Activated naive CD4-positive, alpha-beta T cell treated with anti-CD3 and anti-CD28 coated beads for 36 hours (primary cell): ENCODE measurements around the gene RGS17. TPM values are rescaled to one million over a fixed set of nuclear protein-coding genes. Genes with fewer than 3 reads are reported as not detected.

Source experiments
- CTCF ChIA-PET: fragments of 350-600 bp; sonication (Branson Sonifier 250); formaldehyde crosslinking; loops from one replicate; lab custom pipeline; 2021; ENCODE audit warnings: antibody characterized with exemption; lab: Charles Lee
- DNase-seq: peaks from one replicate; pipeline ENCODE4 v3.0.0-alpha.2; 2020
- H3K27ac Mint-ChIP-seq: one replicate; pipeline ENCODE4 v1.8.0; 2021; ENCODE audit warnings: mild to moderate bottlenecking, mixed read lengths
- H3K27me3 Mint-ChIP-seq: one replicate; pipeline ENCODE4 v1.8.0; 2021; ENCODE audit warnings: low read depth, mixed read lengths
- H3K36me3 Mint-ChIP-seq: one replicate; pipeline ENCODE4 v1.8.0; 2021; ENCODE audit warnings: low read depth, mixed read lengths
- H3K4me1 Mint-ChIP-seq: one replicate; pipeline ENCODE4 v1.8.0; 2021; ENCODE audit warnings: low read depth, mixed read lengths
- H3K4me3 Mint-ChIP-seq: one replicate; pipeline ENCODE4 v1.8.0; 2021; ENCODE audit warnings: mild to moderate bottlenecking, moderate library complexity, mixed read lengths
- H3K9me3 Mint-ChIP-seq: one replicate; pipeline ENCODE4 v1.8.0; 2021; ENCODE audit warnings: mixed read lengths
- intact Hi-C: fragments of 100-400 bp; cut with micrococcal nuclease; formaldehyde crosslinking; loops from one replicate; pipeline ENCODE4 v1.15.1; 2023
- total RNA-seq, 2 experiments: library from RNA; stranded (reverse); gene quantifications; one replicate each; pipeline ENCODE4 v1.2.3, GENCODE V29; 2021

The RGS17 gene
- total RNA-seq, 2 experiments from 2014 or later, result not detected

DNA sequence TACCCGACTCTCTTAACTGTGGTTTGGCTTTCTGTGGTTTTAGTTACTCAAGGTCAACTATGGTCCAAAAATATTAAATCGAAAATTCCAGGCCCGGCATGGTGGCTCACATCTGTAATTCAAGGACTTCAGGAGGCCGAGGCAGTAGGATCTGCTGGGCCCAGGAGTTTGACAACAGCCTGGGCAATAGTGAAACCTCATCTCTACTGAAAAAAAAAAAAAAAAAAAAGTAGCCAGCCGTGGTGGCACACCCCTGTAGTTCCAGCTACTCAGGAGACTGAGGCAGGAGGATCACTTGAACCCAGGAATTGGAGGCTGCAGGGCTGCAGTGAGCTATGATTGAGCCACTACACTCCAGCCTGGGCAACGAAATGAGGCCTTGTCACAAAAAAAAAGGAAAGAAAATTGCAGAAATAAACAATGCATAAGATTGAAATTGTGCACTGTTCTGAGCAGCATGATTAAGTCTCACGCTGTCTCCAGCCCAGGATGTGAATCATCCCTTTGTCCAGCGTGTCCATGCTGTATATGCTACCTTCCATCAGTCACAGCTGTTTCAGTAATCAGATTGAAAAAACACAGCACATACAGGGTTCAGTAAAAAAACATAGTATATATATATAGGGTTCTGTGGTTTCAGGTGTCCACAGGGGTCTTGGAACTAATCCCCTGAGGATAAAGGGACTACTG lies 40.7 kb downstream of the RGS17 start:
- Mint-ChIP-seq H3K9me3 (no peaks in the 10 kb centered on the region), H3K36me3 (no peaks in the 10 kb centered on the region), H3K4me1 (peaks cover 4% of the 10 kb centered on the region), H3K4me3 (no peak overlapping the region), H3K27ac (no peak overlapping the region), H3K27me3 (peaks cover 3% of the 10 kb centered on the region)
- intact Hi-C loops, result no loop called here
- no peak for DNase-seq
- CTCF ChIA-PET, result no interaction called here

DNA sequence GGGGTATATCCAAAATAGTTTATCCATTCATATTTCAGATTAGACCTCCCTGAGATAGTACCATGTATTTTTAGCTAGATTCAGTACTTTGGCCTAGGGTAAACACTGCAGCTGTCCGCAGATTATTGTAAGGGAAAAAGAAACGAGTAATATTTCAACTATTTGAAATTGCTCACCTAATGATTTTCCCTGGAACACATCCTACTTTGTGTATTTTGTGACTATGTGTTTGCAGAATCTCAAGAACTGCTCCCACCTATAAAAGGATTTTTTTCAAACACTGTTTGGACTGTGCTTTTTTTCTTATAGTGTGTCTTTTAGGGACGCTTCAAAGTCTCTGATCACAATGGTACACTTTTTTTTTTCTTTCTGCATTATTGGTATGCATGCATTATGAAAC lies 42.3 kb downstream of the RGS17 start:
- intact Hi-C loops, result no loop called here
- CTCF ChIA-PET, result no interaction called here
- H3K27ac Mint-ChIP-seq, result no peak overlapping the region
- H3K4me3 Mint-ChIP-seq, result no peak overlapping the region
- H3K9me3 Mint-ChIP-seq, result no peaks in the 10 kb centered on the region
- DNase-seq, result no peak
- no peaks in the 10 kb centered on the region for H3K36me3 Mint-ChIP-seq
- H3K27me3 Mint-ChIP-seq, result peaks cover 8% of the 10 kb centered on the region
- H3K4me1 Mint-ChIP-seq, result peaks cover 4% of the 10 kb centered on the region

DNA sequence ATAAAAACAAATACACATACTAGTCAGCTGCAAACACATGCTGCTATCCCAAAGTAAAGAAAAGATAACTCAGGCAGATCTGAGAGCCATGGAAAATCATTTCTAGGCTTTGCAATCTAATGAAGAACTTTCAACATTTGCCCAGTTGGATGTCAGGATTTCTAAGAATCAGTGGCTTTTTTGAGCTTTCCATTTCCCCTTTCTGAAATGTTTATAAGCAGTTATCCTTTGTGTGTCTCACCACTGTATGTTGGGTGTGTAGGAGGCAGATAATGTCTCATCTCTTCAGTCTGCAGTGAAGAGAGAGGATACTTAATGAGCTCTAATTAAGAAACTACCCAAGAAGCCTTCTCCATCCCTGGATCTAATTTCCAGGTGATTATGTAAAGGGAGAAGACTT lies 43.6 kb downstream of the RGS17 start:
- Mint-ChIP-seq H3K9me3 (no peaks in the 10 kb centered on the region), H3K4me1 (peaks cover 2% of the 10 kb centered on the region), H3K27ac (no peak overlapping the region), H3K27me3 (peaks cover 10% of the 10 kb centered on the region), H3K36me3 (no peaks in the 10 kb centered on the region), H3K4me3 (no peak overlapping the region)
- intact Hi-C loops, result no loop called here
- CTCF ChIA-PET, result no interaction called here
- no peak for DNase-seq

DNA sequence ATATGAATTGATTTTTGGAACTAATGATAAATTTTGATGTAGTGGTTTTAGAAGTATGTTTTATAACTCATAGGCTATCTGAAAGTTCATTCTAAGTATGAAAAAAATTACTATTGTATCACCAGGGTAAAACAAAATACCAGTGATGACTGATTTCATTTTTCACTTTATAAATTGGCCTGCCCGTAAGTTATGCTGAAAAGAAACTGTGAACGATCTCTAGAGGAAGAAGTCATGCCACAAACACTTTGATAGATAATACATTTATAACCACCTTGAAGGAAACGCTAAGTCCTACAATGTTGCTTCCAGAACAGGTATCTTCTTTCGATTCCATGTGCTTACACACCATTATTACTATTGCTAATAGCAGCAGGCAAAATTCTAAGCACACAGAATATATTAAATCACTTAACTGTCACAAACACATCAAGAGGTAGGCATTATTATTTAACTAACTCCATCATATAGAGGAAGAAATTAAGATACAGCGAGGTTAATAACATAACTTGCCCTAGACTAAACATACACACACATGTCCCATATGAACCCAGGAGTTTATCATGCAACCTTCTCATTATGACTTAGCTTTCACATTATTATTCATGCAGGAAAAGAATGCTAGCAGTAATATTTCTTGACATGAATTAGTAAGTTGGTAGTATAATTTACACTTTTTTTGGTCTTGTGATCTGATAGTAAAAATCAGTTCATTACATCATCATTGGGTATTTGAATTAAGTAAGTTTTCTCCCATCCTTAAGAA lies 44.7 kb downstream of the RGS17 start:
- H3K36me3 Mint-ChIP-seq, result no peaks in the 10 kb centered on the region
- no peak overlapping the region for H3K27ac Mint-ChIP-seq
- peaks cover 18% of the 10 kb centered on the region for H3K27me3 Mint-ChIP-seq
- CTCF ChIA-PET, result no interaction called here
- H3K9me3 Mint-ChIP-seq, result no peaks in the 10 kb centered on the region
- intact Hi-C loops, result no loop called here
- no peak overlapping the region for H3K4me3 Mint-ChIP-seq
- H3K4me1 Mint-ChIP-seq, result no peaks in the 10 kb centered on the region
- DNase-seq, result no peak

DNA sequence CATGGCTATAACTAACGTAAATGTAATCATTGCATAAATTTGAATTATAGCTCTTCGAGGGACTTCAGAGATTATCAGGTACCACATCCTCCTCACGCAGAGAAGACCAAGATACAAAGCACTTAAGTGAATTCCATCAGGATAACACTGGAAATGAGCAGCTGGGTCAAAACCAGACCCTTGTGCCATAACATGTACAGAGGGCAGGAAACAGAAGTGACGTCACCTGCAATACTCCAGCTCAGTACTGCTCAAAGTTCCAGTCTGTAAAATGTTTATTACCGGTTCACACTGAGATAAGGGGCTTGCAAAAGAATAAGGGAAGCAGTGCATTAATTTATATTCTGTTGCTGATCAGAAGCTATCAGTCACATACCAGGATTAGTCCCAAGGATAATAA lies 45.8 kb downstream of the RGS17 start:
- Mint-ChIP-seq H3K27ac (no peak overlapping the region), H3K27me3 (peaks cover 18% of the 10 kb centered on the region), H3K9me3 (no peaks in the 10 kb centered on the region), H3K4me1 (no peaks in the 10 kb centered on the region), H3K4me3 (no peak overlapping the region), H3K36me3 (no peaks in the 10 kb centered on the region)
- intact Hi-C loops, result no loop called here
- CTCF ChIA-PET, result no interaction called here
- DNase-seq, result no peak

DNA sequence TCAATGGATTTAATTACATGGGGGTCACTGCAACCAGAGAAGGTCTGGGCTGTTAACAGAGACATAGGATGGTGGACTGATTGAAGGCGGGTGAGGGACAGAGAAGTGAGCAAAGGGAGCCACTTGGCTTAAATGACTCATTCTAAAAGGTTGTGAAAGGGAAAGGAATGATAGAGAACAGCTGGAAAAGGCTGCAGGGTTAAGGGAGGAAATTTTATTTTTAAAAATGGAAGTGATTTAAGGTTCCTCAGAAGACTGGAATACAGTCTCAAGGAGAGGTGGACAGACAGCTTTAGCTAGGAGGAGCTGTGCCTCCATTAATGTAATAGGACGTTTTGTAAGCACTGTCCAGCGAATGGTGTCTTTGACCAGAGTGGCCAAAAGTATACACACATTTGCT lies 46.7 kb downstream of the RGS17 start:
- Mint-ChIP-seq H3K36me3 (no peaks in the 10 kb centered on the region), H3K27ac (no peak overlapping the region), H3K9me3 (no peaks in the 10 kb centered on the region), H3K4me3 (no peak overlapping the region), H3K4me1 (no peaks in the 10 kb centered on the region), H3K27me3 (peaks cover 18% of the 10 kb centered on the region)
- CTCF ChIA-PET, result no interaction called here
- intact Hi-C loops, result no loop called here
- DNase-seq, result no peak

DNA sequence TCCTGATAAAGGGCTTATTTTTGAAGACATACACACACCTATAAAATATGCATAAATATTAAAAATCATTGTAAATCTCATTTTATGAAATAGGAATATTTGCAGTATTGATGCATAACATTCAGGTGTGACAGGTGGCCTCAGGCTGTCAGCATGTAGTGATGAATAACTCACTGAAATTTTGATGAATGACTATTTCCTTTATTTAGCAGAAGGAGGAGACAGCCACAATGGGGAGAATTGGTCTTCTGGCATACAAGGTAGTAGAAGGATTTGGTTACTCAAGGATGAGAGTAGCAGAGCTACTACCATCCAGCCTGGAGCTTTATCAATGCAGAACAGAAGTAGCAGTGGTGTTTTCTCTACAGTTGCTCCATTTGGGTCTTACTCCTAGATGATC lies 47.2 kb downstream of the RGS17 start:
- CTCF ChIA-PET, result no interaction called here
- no peak overlapping the region for H3K27ac Mint-ChIP-seq

DNA sequence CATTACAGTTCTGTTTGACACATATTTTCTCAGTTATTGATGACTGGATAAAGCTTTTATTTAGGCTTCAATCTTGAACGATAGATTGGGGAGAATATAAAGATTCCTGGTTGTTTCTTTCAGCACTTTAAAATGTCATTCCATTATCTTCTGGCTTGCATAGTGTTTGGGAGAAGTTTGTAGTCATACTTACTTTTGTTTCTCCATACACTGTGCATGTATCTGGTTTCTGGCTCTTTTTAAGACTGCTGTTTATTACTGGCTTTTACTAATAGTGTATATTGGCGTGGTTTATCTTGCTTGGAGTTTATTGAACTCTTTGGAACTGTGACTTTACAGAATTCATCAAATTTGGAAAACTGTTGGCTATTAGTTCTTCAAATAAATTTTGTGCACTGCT lies 49.2 kb downstream of the RGS17 start:
- Mint-ChIP-seq H3K4me3 (no peak overlapping the region), H3K4me1 (no peaks in the 10 kb centered on the region), H3K27ac (no peak overlapping the region), H3K36me3 (no peaks in the 10 kb centered on the region), H3K27me3 (peaks cover 15% of the 10 kb centered on the region), H3K9me3 (no peaks in the 10 kb centered on the region)
- intact Hi-C loops, result no loop called here
- CTCF ChIA-PET, result no interaction called here
- DNase-seq, result no peak

More for the DNA sequence above, 47.2 kb downstream of the RGS17 start:
- H3K36me3 Mint-ChIP-seq, result no peaks in the 10 kb centered on the region
- DNase-seq, result no peak
- H3K4me3 Mint-ChIP-seq, result no peak overlapping the region
- intact Hi-C loops, result no loop called here
- H3K9me3 Mint-ChIP-seq, result no peaks in the 10 kb centered on the region
- no peaks in the 10 kb centered on the region for H3K4me1 Mint-ChIP-seq
- H3K27me3 Mint-ChIP-seq, result peaks cover 18% of the 10 kb centered on the region

DNA sequence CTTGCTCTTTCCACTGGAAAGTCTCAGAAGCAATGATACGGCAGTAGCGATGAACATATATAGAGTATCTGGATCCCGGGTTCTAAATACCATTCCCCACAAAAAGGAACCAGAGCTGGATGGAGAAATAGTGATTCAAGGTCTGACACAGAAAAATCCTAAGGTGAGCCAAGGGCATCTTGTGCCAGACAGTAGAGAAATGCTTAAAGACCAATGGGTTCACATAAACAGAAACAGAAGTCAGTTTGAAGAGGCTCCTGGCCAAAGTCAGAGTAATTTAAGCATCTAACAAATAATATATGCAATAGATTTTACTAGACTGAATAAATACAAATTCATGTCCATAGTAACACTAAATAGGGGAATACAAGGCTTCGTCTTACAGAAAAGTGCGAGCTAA lies 54.7 kb downstream of the RGS17 start:
- intact Hi-C loops, result no loop called here
- Mint-ChIP-seq H3K27ac (no peak overlapping the region), H3K9me3 (no peaks in the 10 kb centered on the region), H3K4me1 (no peaks in the 10 kb centered on the region), H3K4me3 (no peak overlapping the region), H3K27me3 (peaks cover 8% of the 10 kb centered on the region), H3K36me3 (no peaks in the 10 kb centered on the region)
- CTCF ChIA-PET, result no interaction called here
- DNase-seq, result no peak

DNA sequence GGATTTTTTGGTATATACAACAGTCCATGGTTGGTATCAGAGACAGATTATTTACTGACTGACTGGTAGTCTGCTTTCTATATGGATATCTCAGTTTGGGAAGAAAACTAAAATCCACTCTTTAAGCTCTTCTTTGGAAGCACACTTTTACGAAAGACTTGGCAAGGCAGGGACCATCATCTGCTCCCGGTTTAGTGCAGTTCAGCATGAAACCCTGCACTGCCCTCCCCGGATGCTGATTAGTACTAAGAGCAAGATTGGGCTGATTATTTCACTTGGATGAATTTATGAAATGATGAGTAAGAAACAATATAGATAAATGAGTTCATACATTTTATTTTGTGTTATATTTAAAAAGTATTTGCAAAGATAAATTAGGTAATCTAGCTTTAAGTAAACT lies 56.3 kb downstream of the RGS17 start:
- intact Hi-C loops, result no loop called here
- no peak overlapping the region for H3K4me3 Mint-ChIP-seq
- no peak overlapping the region for H3K27ac Mint-ChIP-seq
- no peak for DNase-seq
- H3K36me3 Mint-ChIP-seq, result no peaks in the 10 kb centered on the region
- no peaks in the 10 kb centered on the region for H3K9me3 Mint-ChIP-seq
- CTCF ChIA-PET, result no interaction called here
- H3K4me1 Mint-ChIP-seq, result no peaks in the 10 kb centered on the region
- H3K27me3 Mint-ChIP-seq, result peaks cover 8% of the 10 kb centered on the region

DNA sequence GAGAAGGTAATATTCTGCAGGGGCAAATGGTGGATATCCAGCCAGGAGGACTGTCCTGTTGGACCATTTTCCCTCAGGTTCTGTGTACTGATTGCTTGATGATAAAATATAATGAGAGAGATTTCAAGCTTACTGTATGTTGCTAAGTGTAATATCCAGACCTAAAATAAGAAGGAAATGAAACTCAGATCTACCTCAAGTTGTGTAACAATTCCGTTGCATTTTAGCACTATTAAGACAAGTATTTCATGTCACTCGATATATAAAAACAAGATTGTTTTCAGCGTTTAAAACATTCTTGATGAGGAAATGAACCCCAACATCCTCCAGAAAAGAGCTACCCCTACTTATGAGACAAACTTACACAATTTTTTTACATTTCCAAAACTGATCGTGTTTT lies 57.2 kb downstream of the RGS17 start:
- Mint-ChIP-seq H3K36me3 (no peaks in the 10 kb centered on the region), H3K9me3 (no peaks in the 10 kb centered on the region), H3K27ac (no peak overlapping the region), H3K27me3 (peaks cover 8% of the 10 kb centered on the region), H3K4me3 (no peak overlapping the region), H3K4me1 (no peaks in the 10 kb centered on the region)
- CTCF ChIA-PET, result no interaction called here
- DNase-seq, result no peak
- intact Hi-C loops, result no loop called here

DNA sequence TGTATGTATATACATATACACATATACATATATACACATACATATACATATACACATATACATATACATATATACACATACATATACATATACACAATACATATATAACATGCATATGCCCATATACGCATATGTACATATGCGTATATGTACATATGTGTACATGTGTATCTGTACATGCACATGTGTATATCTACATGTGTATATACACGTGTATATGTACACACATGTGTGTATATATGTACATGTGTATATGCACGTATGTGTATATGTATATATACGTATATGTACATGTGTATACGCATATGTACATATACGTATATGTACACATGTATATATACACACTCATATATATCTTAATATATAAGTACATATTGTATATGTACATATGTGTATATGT lies 60.3 kb downstream of the RGS17 start:
- CTCF ChIA-PET, result no interaction called here
- intact Hi-C loops, result no loop called here
- peaks cover 16% of the 10 kb centered on the region for H3K27me3 Mint-ChIP-seq
- no peak for DNase-seq
- peaks cover 1% of the 10 kb centered on the region for H3K36me3 Mint-ChIP-seq
- H3K4me3 Mint-ChIP-seq, result no peak overlapping the region
- no peaks in the 10 kb centered on the region for H3K4me1 Mint-ChIP-seq
- no peak overlapping the region for H3K27ac Mint-ChIP-seq
- H3K9me3 Mint-ChIP-seq, result peaks cover 3% of the 10 kb centered on the region

DNA sequence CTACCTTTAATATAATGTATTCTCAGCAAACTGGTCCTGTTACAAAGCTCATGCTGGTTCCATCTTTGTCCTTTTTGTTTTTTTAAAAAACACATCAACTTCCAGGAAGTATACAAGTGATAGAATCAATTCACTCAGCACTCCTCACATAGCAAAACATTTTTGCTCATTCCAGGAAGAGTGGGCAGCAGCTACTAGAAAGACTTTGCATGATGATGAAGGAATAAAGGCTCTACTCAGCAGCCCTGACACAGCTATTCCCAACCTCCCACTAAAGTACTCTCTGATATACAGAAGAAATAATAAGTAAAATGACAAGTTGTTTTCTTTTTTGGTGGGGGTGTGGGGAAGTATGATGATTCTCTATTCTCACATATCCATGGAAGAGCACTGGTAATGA lies 61.2 kb downstream of the RGS17 start:
- no peak for DNase-seq
- Mint-ChIP-seq H3K27ac (no peak overlapping the region), H3K4me1 (no peaks in the 10 kb centered on the region), H3K27me3 (peaks cover 23% of the 10 kb centered on the region), H3K4me3 (no peak overlapping the region), H3K9me3 (peaks cover 6% of the 10 kb centered on the region), H3K36me3 (peaks cover 1% of the 10 kb centered on the region)
- intact Hi-C loops, result no loop called here
- CTCF ChIA-PET, result no interaction called here
